Esophagus (tissue), 2 donors: ENCODE data around the gene TRIM67. TPM values are rescaled to one million over a fixed set of nuclear protein-coding genes. Genes with fewer than 3 reads are reported as not detected.

Experiments used
- H3K27ac ChIP-seq, 2 donors: one replicate each; pipeline ENCODE4 v1.5.1; 2013; ENCODE audit warnings: low read depth in 2 of 2, mild to moderate bottlenecking in 2 of 2, inconsistent platforms in 1 of 2, low read length in 1 of 2, moderate library complexity in 1 of 2
- H3K27me3 ChIP-seq, 2 donors: one replicate each; pipeline ENCODE4 v1.6.1; 2013; ENCODE audit warnings: low read length in 2 of 2, control low read depth in 1 of 2, mild to moderate bottlenecking in 1 of 2; ENCODE audit not compliant: insufficient read depth in 2 of 2, control insufficient read depth in 1 of 2
- H3K36me3 ChIP-seq, 2 donors: one replicate each; pipeline ENCODE4 v1.6.1; 2013; ENCODE audit warnings: low read length in 1 of 2; ENCODE audit not compliant: control insufficient read depth in 2 of 2, insufficient read depth in 2 of 2
- H3K4me1 ChIP-seq, 2 donors: one replicate each; pipeline ENCODE4 v1.6.1; 2013; ENCODE audit warnings: low read length in 1 of 2; ENCODE audit not compliant: control insufficient read depth in 2 of 2, insufficient read depth in 2 of 2
- H3K4me3 ChIP-seq, 2 donors: one replicate each; pipeline ENCODE4 v1.5.1; 2013; ENCODE audit warnings: low read length in 2 of 2, mild to moderate bottlenecking in 2 of 2, low read depth in 1 of 2, moderate library complexity in 1 of 2
- H3K9me3 ChIP-seq, 2 donors: one replicate each; pipeline ENCODE4 v1.6.1; 2013; ENCODE audit warnings: mild to moderate bottlenecking in 2 of 2, low read depth in 1 of 2, low read length in 1 of 2, moderate library complexity in 1 of 2; ENCODE audit not compliant: control insufficient read depth in 2 of 2, insufficient read depth in 1 of 2
- WGBS, 2 donors: extraction: QIAGEN DNeasy Blood & Tissue Kit; methylation state at CpG; one replicate each; pipeline ENCODE4 v1.1.7; 2013; 5-methylcytosine and 5-hydroxymethylcytosine counted together
- polyA plus RNA-seq, 2 donors: library from polyadenylated mRNA; stranded (reverse); fragments of 200-250 nt; gene quantifications; one replicate each; pipeline ENCODE4 v1.2.3, GENCODE V29; 2013
- donor health status: healthy with polysubstance abuse.
- donor health status: Bipolar disorder and iron deficiency.

Gene TRIM67
- polyA plus RNA-seq, 2 donors: under 0.01 TPM; not detected in 1

DNA sequence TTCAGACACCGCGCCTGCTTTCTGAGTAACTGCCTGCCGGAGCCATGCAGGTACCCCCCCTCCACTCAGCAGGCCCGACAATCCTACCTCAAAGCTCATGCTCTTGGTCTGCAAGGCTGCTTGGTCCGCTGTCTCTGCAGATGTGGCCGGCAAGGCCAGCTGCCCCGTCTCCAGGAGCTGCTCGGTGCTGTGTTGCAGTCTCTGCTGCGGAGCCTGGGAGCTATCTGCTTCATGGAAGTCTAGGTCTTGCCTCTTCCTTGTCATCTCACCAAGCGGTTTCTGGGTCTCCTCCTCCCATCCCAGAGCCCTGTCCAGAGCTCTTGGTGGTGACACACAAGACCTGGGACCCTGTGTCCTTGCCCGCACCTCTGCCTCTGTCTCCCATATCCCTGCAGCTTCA, 55.2 kb downstream of the TRIM67 start:
- Histone ChIP-seq H3K27me3 (no peaks in the 10 kb centered on the region), H3K4me1 (peaks cover 0 to 7% of the 10 kb centered on the region in 2 donors), H3K36me3 (no peaks in the 10 kb centered on the region), H3K4me3 (no peak overlapping the region), H3K9me3 (no peaks in the 10 kb centered on the region), H3K27ac (no peak overlapping the region)
- 86 to 88% methylated on average over 11 of the region's 11 CpGs for WGBS, 2 donors

DNA sequence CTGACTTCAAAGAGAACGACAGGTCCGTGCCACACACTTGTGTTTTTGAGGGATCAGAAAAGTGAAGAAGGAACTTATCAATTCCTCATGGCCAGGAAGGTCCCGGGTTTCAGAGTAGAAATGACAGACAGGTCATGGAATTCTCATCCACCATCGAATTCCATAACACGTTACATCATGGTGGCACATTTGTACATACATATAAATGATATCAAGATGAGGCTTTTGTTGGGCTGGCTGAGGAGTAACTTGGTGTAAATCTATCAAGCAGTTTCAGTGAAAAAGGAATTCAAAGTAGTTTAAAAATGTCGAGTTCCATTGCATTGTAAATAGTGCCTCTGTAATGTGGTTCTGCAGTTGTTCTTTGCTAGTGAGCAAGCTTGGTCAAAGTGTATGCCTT, 56.2 kb downstream of the TRIM67 start:
- WGBS, 2 donors: 78 to 80% methylated on average over 6 of the region's 6 CpGs
- Histone ChIP-seq H3K9me3 (no peaks in the 10 kb centered on the region), H3K4me3 (no peak overlapping the region), H3K27me3 (no peaks in the 10 kb centered on the region), H3K27ac (no peak overlapping the region), H3K36me3 (peaks cover 0 to 5% of the 10 kb centered on the region in 2 donors), H3K4me1 (peaks cover 0 to 7% of the 10 kb centered on the region in 2 donors)

DNA sequence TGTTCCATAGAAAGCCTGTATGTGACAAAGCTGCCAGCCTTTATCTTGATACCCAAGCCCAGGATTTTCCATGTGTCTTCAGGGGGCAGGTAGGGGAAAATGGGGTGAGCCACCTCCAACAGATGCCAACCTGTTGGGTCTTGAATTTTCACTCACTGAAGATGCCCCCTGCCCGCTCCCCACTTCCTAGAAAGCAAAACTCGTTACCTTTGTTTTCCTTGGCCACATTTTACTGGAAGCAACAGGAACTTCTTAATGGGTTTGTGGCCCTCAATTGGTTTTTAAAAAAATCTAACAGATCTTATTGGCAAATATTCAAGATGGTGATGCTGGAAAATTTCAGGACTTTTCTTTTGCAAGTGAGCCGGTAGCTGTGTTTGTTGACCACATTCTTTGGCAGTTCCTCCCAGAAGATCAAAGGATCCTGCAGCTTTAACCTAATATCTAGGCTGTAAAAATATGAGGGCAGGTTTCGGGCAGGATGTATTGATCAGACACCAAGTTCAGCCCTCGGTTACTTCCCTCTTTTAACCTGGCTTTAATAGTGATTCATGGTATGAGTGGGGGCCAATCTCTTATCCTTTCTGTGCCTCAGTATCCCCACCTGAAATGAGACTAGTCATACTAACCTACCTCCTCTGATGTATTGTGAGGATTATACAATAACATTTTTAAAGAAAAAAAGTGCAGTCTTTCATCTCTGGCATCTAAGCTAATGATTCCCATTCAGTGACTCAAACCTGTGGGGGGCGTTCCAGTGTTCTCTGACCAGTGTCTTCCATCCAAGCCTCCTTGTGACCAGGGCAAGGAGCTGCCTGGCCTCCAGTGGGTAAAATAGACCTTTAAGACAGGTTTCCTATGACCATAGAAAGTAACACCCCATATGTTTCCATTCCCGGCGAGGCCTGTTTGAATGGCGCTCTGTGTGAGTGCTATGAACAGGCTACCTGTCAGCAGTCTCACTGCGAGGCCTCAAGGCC, 57.9 kb downstream of the TRIM67 start:
- peaks cover 0 to 7% of the 10 kb centered on the region in 2 donors for H3K4me1 ChIP-seq
- H3K27me3 ChIP-seq: no peaks in the 10 kb centered on the region
- peaks cover 2 to 9% of the 10 kb centered on the region in 2 donors for H3K36me3 ChIP-seq
- no peaks in the 10 kb centered on the region for H3K9me3 ChIP-seq
- 64 to 68% methylated on average over 10 of the region's 10 CpGs for WGBS, 2 donors
- H3K4me3 ChIP-seq: no peak overlapping the region
- no peak overlapping the region for H3K27ac ChIP-seq

DNA sequence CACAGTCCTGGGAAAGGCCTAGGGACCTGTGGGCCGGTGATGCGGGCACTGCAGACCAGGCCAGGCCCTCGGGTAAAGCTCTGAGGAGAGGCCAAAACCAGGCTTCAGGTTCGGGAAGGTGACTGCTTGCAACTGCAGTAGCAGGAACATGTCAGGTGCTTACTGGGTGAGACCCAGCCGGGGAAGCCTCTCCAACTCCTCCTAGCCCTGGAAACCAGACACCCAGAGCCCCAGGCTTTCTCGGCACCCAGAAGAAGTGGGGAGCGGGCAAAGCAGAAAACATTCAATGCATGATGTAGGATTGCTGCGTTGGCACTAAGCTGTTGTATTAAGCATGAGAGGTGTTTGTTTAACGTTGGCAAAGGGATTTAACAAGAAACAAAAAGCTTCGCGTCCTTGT, 58.9 kb downstream of the TRIM67 start:
- no peaks in the 10 kb centered on the region for H3K27me3 ChIP-seq
- H3K36me3 ChIP-seq: peaks cover 6 to 9% of the 10 kb centered on the region in 2 donors
- 51 to 71% methylated on average over 11 of the region's 11 CpGs for WGBS, 2 donors
- no peaks in the 10 kb centered on the region for H3K9me3 ChIP-seq
- H3K27ac ChIP-seq: no peak overlapping the region
- peaks cover 0 to 7% of the 10 kb centered on the region in 2 donors for H3K4me1 ChIP-seq
- no peak overlapping the region for H3K4me3 ChIP-seq

DNA sequence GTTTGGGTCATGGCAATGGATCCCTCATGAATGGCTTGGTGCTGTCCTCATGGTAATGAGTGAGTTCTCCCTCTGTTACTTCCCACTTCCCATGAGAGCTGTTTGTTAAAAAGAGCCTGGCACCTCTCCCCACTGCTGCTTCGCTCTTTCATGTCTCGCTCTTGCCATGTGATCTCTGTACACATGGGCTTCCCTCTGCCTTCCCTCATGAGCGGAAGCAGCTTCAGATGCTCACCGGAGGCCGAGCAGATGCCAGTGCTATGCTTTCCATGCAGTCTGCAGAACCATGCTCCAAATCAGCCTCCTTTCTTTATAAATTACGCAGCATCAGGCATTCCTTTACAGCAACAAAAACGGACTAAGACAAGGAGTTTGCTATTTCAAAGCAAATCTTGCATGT, 64.3 kb downstream of the TRIM67 start:
- Histone ChIP-seq H3K27ac (no peak overlapping the region), H3K9me3 (no peaks in the 10 kb centered on the region), H3K4me3 (no peak overlapping the region), H3K27me3 (no peaks in the 10 kb centered on the region), H3K4me1 (no peaks in the 10 kb centered on the region), H3K36me3 (peaks cover 6 to 22% of the 10 kb centered on the region in 2 donors)
- WGBS, 2 donors: 95 to 96% methylated on average over 7 of the region's 7 CpGs

DNA sequence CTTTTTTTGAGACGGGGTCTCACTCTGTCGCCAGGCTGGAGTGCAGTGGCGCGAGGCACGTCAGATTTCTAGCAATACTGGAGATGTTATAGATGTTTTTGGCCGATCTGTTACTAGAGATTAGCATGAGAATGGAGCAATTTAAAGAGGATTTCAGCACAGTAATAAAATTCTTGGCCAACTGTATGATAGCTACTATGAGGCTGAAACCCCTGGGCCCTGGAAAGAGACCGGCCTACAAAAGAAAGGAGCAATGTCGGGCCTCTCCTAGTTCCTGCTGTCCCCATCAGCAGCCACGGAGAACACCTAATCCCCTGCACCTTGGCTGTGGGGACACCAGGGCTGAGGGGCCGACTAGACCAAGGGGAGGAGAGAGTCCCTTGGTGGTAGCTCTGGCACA, 69.7 kb downstream of the TRIM67 start:
- no peaks in the 10 kb centered on the region for H3K4me1 ChIP-seq
- no peak overlapping the region for H3K27ac ChIP-seq
- peaks cover 0 to 12% of the 10 kb centered on the region in 2 donors for H3K36me3 ChIP-seq
- H3K9me3 ChIP-seq: no peaks in the 10 kb centered on the region
- no peak overlapping the region for H3K4me3 ChIP-seq
- no peaks in the 10 kb centered on the region for H3K27me3 ChIP-seq
- WGBS, 2 donors: 94 to 96% methylated on average over 10 of the region's 10 CpGs

DNA sequence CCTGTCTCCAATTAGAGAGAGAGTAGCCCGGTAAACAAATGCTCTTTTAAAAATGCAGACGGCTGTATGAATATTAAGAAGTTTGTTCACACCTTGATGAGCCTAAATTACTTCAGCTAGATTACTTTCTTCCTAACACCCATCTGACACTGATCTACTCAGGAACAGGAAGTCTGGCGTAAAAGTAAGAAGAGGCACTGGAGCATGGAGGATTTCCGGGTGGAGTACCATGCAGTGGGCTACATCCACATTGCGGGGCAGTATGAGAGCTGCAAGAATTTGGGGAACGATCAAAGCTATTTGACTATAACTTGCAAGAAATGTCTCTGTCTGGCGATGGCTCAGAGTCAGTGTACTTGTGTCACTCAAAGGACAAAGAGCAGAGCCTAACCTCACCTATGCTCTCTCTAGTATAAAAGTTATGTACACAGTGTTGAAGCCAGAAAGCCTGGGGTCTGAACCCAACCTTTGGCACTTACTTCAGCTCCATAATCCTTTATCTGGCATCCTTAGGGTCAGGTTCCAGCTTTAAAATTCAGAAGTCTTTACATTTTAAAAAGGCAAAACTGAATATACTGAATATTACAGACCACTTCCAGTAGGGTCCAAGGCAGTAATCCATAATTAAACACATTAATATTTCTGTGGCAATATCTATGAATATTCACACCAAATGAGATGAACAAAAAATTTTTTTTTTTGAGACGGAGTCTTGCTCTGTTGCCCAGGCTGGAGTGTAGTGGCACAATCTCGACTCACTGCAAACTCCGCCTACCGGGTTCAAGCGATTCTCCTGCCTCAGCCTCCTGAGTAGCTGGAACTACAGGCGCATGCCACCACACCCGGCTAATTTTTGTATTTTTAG, 71.2 kb downstream of the TRIM67 start:
- H3K9me3 ChIP-seq: no peaks in the 10 kb centered on the region
- no peaks in the 10 kb centered on the region for H3K4me1 ChIP-seq
- no peaks in the 10 kb centered on the region for H3K27me3 ChIP-seq
- peaks cover 0 to 16% of the 10 kb centered on the region in 2 donors for H3K36me3 ChIP-seq
- no peak overlapping the region for H3K27ac ChIP-seq
- WGBS, 2 donors: 76 to 86% methylated on average over 14 of the region's 14 CpGs
- no peak overlapping the region for H3K4me3 ChIP-seq

DNA sequence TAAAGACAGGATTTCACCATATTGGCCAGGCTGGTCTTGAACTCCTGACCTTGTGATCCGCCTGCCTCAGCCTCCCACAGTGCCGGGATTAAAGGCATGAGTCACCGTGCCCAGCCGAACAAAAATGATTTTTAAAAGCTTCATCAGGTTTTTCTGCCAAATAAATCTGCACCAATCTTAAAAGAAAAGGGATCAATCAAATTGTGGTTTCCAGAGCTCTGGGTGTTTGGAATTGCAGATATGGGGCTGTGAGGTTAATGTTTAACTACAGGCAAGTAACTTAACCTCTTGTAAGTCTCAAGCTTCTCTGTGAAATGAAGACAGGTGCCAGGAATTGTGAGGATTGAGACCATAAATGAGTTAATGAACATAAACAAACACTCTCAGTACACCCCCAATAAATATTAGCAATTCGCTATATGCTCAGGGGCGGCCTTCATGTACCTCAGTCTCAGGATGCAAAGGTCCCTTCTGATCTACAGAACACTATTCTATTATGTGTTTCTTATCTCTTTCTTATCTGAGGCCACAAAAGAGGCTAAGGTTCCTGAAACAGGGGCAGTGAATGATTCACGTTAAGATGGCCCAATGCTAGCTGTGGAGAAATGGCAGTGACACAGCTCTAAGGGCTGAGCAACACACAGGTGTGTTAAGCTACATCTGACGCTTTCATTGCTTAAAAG, 72.0 kb downstream of the TRIM67 start:
- no peak overlapping the region for H3K27ac ChIP-seq
- no peaks in the 10 kb centered on the region for H3K9me3 ChIP-seq
- peaks cover 0 to 14% of the 10 kb centered on the region in 2 donors for H3K36me3 ChIP-seq
- no peaks in the 10 kb centered on the region for H3K4me1 ChIP-seq
- no peaks in the 10 kb centered on the region for H3K27me3 ChIP-seq
- WGBS, 2 donors: 55 to 69% methylated on average over 8 of the region's 8 CpGs
- no peak overlapping the region for H3K4me3 ChIP-seq

DNA sequence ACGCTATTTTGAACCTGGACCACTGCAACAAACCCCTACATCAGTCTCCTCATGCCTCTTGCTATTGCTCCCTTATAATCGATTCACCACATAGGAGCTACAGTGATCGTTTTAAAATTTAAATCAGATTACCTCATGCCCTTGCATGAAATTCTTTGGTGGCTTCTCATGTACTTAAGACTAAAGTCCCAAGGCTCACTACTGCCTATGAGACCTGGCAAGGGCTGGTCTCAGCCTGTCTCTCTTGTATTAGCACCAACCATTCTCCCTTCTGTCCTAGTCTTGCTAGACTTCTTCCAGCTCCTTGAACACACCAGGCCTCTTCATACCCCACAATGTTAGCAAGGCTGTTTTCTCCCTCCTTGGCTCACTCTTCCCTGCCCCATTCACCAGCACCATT, 72.6 kb downstream of the TRIM67 start:
- Histone ChIP-seq H3K27ac (no peak overlapping the region), H3K4me1 (no peaks in the 10 kb centered on the region), H3K4me3 (no peak overlapping the region), H3K27me3 (no peaks in the 10 kb centered on the region), H3K36me3 (peaks cover 0 to 12% of the 10 kb centered on the region in 2 donors), H3K9me3 (no peaks in the 10 kb centered on the region)
- WGBS, 2 donors: 70 to 85% methylated on average over 3 of the region's 3 CpGs
